GM06990 (cell line): ENCODE results near the gene FANCC.

Source experiments
- DNase-seq: peaks from one replicate; pipeline ENCODE4 v3.0.0-alpha.2; 2011; ENCODE audit not compliant: insufficient read length; ENCODE audit errors: extremely low read depth
- H3K27me3 ChIP-seq: replicated peaks from 2 replicates; pipeline ENCODE4 v1.6.0; 2011; ENCODE audit warnings: low read length; ENCODE audit not compliant: control insufficient read depth, insufficient read depth
- H3K36me3 ChIP-seq: 2 replicates; pipeline ENCODE4 v1.5.1; 2011; ENCODE audit warnings: low read length; ENCODE audit not compliant: control insufficient read depth, insufficient read depth
- H3K4me3 ChIP-seq: replicated peaks from 2 replicates; pipeline ENCODE4 v1.5.1; 2011; ENCODE audit warnings: low read depth, mild to moderate bottlenecking, control low read depth, low read length
- CTCF ChIP-seq: IDR thresholded peaks from 2 replicates; pipeline ENCODE4 v1.5.1; 2011; ENCODE audit warnings: low read length, control low read depth, mild to moderate bottlenecking, inconsistent platforms; ENCODE audit not compliant: insufficient read depth, poor library complexity, severe bottlenecking

FANCC gene

DNA sequence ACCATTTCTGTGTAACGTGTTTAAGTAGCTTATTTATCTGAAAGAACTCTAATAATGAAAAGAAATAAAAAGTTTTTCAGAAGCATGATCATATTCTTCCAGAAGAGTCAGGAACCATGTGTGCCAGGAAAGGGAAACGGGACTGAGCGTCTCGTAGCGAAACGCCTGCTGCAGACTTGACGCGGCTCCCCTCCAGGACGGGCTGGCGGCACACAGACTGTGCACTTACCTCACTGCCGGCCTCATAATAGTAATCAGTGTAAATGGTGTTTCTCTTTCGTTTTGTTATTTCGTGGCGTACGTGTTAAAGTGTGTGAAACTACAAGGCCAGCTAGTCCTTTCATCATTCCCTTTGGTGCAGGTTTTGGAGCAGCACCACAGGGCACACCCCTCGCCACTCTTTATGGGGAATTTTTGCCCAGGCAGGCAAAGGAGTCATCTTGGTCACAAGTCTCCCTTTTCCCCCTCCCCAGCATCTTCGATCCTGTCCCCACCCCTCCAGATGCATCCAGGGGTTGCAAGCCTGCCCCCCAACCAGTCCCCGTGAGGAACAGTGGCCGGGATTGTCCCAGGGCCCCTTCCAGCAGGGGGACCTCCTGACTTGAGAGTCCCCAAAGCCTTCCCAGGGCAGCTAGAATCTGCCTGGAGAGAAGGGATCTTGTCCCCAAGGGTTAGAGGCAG is 233.1 kb downstream of the FANCC start:
- DNase-seq = no peak
- Histone ChIP-seq H3K36me3 (peaks cover 4% of the 10 kb centered on the region), H3K27me3 (no peaks in the 10 kb centered on the region)

DNA sequence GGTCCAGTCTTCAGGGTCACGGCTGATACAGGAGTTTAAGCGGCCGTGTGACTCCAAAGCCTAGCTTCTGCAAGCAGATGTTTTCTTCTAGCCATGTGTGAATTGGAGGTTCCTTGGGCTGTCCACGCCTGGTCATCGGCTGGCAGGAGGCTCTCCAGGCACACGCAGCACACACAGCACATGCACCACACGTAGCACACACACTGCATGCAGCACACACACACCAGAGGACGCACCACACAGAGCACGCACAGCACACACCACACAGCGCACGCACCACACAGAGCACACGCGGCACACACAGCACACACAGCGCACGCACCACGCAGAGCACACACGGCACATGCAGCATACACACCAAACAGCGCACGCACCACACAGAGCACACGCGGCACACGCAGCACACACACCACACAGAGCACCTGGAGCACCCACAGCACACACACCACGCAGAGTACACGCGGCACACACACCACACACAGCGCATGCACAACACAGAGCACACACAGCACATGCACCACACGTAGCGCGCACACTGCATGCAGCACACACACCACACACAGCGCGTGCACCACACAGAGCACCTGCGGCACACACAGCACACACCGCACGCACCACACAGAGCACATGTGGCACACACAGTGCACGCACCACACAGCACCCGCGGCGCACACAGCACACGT is 234.3 kb downstream of the FANCC start:
- no peaks in the 10 kb centered on the region for H3K27me3 ChIP-seq
- no peak overlapping the region for H3K4me3 ChIP-seq
- TF ChIP-seq CTCF = no peak
- DNase-seq = no peak
- H3K36me3 ChIP-seq = peaks cover 4% of the 10 kb centered on the region

More for the DNA sequence above, 233.1 kb downstream of the FANCC start:
- H3K4me3 ChIP-seq = no peak overlapping the region
- no peak for TF ChIP-seq CTCF

DNA sequence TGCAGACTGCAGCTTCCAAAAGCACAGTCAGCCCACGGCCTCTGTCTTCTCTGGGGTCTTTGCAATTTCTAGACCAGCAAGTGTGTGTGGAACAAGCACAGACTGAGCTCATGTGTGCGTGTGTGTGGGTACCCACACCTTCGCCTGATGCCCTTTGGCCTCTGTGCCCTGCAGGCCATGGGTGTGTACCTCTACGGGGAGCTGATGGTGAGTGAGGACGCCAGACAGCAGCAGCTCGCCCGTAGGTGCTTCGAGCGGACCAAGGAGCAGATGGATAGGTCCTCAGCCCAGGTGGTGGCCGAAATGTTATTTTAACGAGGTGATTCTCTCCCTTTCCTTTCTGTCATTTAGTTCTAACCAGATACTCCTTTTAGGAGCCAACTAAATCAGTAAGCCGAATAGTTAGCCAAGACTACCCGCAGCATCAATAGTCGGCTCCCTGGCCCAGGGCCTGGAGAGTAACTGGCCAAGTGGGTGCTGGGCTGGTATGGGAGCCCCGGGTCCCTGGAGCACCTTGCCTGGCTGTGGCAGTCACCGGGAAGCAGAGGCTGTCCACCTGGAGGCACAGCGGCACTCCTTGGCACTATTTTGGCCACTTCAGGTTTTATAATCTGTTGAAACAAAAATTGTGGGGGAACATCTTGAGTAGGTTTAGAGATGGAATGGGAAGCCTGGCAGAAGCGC is 235.0 kb downstream of the FANCC start:
- Histone ChIP-seq H3K4me3 (no peak overlapping the region), H3K36me3 (peaks cover 4% of the 10 kb centered on the region)

DNA sequence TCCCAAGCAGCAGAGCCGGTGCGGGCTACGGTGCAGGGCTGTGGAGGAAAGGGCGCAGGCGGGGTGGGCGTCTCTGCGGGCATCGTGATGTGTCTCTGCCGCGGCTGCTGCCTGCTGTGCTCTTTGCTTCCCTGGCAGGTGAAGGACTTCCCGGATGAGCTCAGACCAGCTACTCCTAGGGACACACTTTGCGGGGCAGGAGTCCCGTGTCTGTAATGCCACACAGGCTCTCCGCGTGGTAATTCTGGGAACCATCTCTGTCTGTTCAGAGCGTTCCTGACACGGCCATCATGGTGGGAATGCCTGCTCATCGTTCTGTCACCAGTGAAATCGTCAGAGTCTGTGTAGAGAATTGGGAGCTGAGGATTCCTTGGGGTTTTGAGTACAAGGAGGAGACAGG is 235.5 kb downstream of the FANCC start:
- no peak overlapping the region for H3K4me3 ChIP-seq
- no peak for TF ChIP-seq CTCF
- no peak for DNase-seq
- no peaks in the 10 kb centered on the region for H3K27me3 ChIP-seq
- H3K36me3 ChIP-seq = peaks cover 4% of the 10 kb centered on the region

More for the DNA sequence above, 235.0 kb downstream of the FANCC start:
- no peaks in the 10 kb centered on the region for H3K27me3 ChIP-seq
- no peak for DNase-seq
- no peak for TF ChIP-seq CTCF

DNA sequence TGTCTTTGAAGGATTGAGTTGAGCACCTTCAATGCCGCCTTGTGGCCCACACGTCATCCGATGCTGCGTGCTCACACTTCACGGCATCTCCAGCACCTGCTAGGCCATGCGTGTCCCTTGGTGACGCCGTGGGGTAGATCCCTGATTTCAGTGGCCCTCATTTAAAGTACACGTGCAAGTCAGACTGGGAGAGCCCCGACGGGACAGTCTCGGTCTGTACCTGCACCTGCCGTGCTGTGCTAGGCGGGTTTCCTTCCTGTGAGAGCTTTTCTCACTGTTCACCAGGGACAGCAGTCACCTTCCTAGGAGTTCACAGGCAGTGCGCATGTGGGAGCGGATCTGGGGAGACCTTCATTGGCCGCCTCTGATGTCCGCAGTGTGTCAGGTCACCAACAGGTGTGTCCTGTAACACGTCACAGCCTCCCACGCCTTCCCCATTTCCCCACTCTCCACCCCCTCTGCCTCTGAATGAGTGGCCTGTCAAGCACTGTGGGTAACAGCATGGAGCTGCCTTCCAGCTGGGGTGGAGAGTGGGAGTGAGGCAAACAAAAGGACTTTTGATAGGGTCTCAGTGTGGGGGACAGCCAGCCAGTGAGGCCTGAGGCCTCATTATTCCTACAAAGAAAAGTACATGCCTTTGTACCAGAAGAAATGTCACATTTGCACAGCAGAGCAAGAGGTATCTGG is 236.4 kb downstream of the FANCC start:
- peaks cover 4% of the 10 kb centered on the region for H3K36me3 ChIP-seq
- no peak for TF ChIP-seq CTCF
- DNase-seq = no peak
- no peaks in the 10 kb centered on the region for H3K27me3 ChIP-seq
- H3K4me3 ChIP-seq = no peak overlapping the region
